Common myeloid progenitor, CD34-positive (primary cell): Measurements from ENCODE around the gene GNA12.

Experiments
- CTCF ChIA-PET: fragments of 350-600 bp; sonication (Branson Sonifier 250); formaldehyde crosslinking; loops from one replicate; lab custom pipeline; 2021; ENCODE audit warnings: antibody characterized with exemption; lab: Charles Lee
- POLR2A ChIA-PET: fragments of 350-600 bp; sonication (Branson Sonifier 250); formaldehyde crosslinking; loops from one replicate; lab custom pipeline; 2021; ENCODE audit warnings: antibody characterized with exemption; lab: Charles Lee
- DNase-seq, 3 donors: peaks; one replicate each; pipeline versions ENCODE4 v3.0.0 to v3.0.0-alpha.2; 2013
- H3K27ac ChIP-seq, 2 experiments: 1 replicate in 1 of 2; 2 replicates in 1 of 2; pipeline ENCODE4 v1.7.0; 2013; ENCODE audit warnings: inconsistent platforms in 2 of 2, low read length in 2 of 2, mild to moderate bottlenecking in 2 of 2, low read depth in 1 of 2, moderate library complexity in 1 of 2; ENCODE audit not compliant: severe bottlenecking in 2 of 2, insufficient read depth in 1 of 2, poor library complexity in 1 of 2
- H3K27me3 ChIP-seq, 5 experiments: replicated peaks in 2 of 5; 1 replicate in 3 of 5; 2 replicates in 2 of 5; pipeline versions ENCODE4 v1.6.1 to v1.7.0; 2013; ENCODE audit warnings: low read length in 4 of 5, mild to moderate bottlenecking in 2 of 5, moderate library complexity in 2 of 5, inconsistent platforms in 1 of 5; ENCODE audit not compliant: insufficient read depth in 5 of 5, control insufficient read depth in 4 of 5
- H3K36me3 ChIP-seq, 4 experiments: 1 replicate in 2 of 4; 2 replicates in 2 of 4; pipeline versions ENCODE4 v1.6.1 to v1.7.0; 2013; ENCODE audit warnings: low read length in 3 of 4, control low read depth in 1 of 4, mild to moderate bottlenecking in 1 of 4; ENCODE audit not compliant: control insufficient read depth in 4 of 4, insufficient read depth in 4 of 4
- H3K4me1 ChIP-seq, 4 experiments: 1 replicate in 3 of 4; 2 replicates in 1 of 4; pipeline versions ENCODE4 v1.6.1 to v1.7.1; 2013; ENCODE audit warnings: low read length in 3 of 4, mild to moderate bottlenecking in 3 of 4, control low read depth in 1 of 4, inconsistent platforms in 1 of 4, moderate library complexity in 1 of 4; ENCODE audit not compliant: control insufficient read depth in 4 of 4, insufficient read depth in 4 of 4; ENCODE audit errors: control extremely low read depth in 1 of 4
- H3K4me3 ChIP-seq, 7 experiments: 1 replicate in 4 of 7; 2 replicates in 3 of 7; pipeline versions ENCODE4 v1.5.1 to v1.7.0; 2013; ENCODE audit warnings: mild to moderate bottlenecking in 7 of 7, low read length in 6 of 7, moderate library complexity in 6 of 7, inconsistent platforms in 2 of 7, low read depth in 2 of 7, control low read depth in 1 of 7; ENCODE audit not compliant: insufficient read depth in 4 of 7, control insufficient read depth in 1 of 7; ENCODE audit errors: extremely low read depth in 1 of 7
- H3K9me3 ChIP-seq, 5 experiments: 1 replicate in 4 of 5; 2 replicates in 1 of 5; pipeline versions ENCODE4 v1.6.1 to v1.7.1; 2013; ENCODE audit warnings: low read length in 4 of 5, mild to moderate bottlenecking in 2 of 5, inconsistent platforms in 1 of 5, low read depth in 1 of 5, moderate library complexity in 1 of 5; ENCODE audit not compliant: control insufficient read depth in 4 of 5, insufficient read depth in 2 of 5; ENCODE audit errors: control extremely low read depth in 1 of 5
- WGBS: methylation state at CpG from one replicate; pipeline ENCODE4 v1.1.5; 2013; ENCODE audit not compliant: insufficient coverage; 5-methylcytosine and 5-hydroxymethylcytosine counted together

GNA12 gene

DNA sequence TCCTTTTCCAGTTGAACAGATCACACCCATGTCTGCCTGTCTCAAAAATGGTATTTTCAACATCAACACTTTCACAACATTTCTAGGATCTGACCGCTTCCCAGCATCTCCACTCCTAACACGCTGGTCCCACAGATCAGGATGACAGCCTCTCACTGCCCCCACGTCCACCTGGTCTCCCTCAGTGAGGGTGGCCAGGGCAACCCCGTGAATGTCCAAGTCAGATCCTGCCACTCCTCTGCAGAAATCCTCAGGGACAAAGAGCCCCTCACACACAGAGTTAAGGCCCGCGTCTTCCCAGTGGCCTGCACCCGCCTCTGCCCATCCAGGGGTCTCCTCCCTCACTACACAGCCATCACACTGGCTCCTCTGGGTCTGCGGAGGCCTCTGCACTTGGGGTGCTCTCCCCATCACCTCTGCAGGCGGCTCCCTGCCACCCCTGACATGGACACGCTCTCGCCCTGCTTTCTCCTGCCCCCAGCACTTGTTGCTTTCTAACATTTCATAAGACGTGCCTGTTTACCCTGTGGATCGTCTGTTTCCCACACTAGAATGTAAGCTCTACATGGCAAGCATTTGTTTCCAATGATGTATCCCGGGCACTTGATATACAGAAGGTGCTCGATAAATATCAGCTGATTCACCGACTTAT lies 20.0 kb downstream of the GNA12 start:
- Histone ChIP-seq H3K4me3 (no peak overlapping the region), H3K36me3 (peaks cover 0 to 19% (median 0%) of the 10 kb centered on the region in 4 experiments), H3K27ac (no peak overlapping the region), H3K9me3 (no peaks in the 10 kb centered on the region), H3K27me3 (no peaks in the 10 kb centered on the region), H3K4me1 (peaks cover 5 to 43% (median 38%) of the 10 kb centered on the region in 4 experiments)
- POLR2A ChIA-PET, result interaction anchor here (0.7 kb wide), 1 partner anchor 37 kb away, joined by 3 read pairs; no protein-coding TSS in a partner anchor
- CTCF ChIA-PET, result interaction anchor here (0.9 to 2.8 kb wide), 5 partner anchors 9 to 67 kb away, joined by 3 to 11 read pairs (median 4); no protein-coding TSS in a partner anchor
- no peak for DNase-seq
- 93% methylated on average over 13 of the region's 16 CpGs for WGBS

DNA sequence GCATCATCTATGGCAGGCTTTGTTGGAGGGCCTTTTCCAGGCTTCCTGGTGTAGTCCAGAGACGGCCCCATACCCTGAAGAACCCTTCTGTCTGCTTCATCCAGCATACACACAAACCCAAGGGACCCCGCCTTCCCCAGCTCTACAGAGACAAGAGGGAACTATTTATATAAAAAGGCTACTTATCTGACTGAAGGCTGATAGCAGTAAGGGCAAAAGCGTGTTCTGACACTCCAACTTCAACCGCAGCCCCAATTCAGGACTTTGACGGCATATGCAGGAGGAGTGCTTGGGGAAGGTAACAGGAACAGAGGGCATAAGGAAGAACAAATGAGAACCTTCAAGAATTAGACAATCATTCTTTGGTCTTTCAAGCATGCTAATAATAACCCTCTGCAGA lies 21.0 kb downstream of the GNA12 start:
- ChIA-PET CTCF (interaction anchor here (0.6 to 1.3 kb wide), 4 partner anchors 8 to 43 kb away, joined by 3 to 5 read pairs (median 4); no protein-coding TSS in a partner anchor), POLR2A (no interaction called here)
- peaks cover 0 to 16% (median 0%) of the 10 kb centered on the region in 4 experiments for H3K36me3 ChIP-seq
- peaks cover 5 to 43% (median 36%) of the 10 kb centered on the region in 4 experiments for H3K4me1 ChIP-seq
- no peaks in the 10 kb centered on the region for H3K27me3 ChIP-seq
- no peak overlapping the region for H3K27ac ChIP-seq
- WGBS, result 100% methylated on average over 3 of the region's 5 CpGs
- DNase-seq, result no peak
- no peaks in the 10 kb centered on the region for H3K9me3 ChIP-seq
- no peak overlapping the region for H3K4me3 ChIP-seq

DNA sequence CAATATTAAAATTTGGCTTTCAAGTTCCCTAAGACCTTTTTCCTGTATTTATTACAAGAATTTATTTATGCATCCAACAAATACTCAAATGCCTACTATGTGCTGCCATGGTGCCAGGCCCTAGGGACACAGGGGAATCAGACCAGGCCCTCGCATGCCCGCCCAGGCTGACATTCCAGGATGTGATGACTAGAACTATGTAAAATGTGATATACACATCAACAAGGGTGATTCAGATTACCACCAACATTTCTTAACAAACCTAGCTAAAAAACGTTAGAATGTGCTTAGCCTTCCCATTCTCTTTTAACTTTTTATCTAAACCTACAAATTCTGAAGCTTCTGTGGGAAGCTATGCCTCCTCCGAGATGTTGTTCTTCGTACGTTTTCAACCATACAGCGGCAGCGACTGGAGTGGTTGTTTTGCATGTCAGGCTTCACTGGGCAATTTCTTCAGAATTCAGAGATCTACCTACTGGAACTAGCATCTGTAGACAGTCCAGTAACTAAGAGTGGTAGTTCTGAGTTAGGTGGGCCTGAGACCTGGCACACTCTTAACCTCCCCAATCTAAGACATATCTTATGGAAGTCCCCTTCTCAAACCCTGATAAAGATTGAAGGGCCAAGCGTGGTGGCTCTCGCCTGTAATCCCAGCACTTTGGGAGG lies 22.1 kb downstream of the GNA12 start:
- Histone ChIP-seq H3K27me3 (no peaks in the 10 kb centered on the region), H3K27ac (no peak overlapping the region), H3K9me3 (no peaks in the 10 kb centered on the region), H3K4me1 (peaks cover 5 to 37% (median 33%) of the 10 kb centered on the region in 4 experiments), H3K36me3 (peaks cover 0 to 11% (median 0%) of the 10 kb centered on the region in 4 experiments), H3K4me3 (no peak overlapping the region)
- WGBS, result 96% methylated on average over 7 of the region's 10 CpGs
- DNase-seq, result no peak
- CTCF ChIA-PET, result interaction anchor here (0.9 to 1.5 kb wide), 4 partner anchors 10 to 98 kb away, joined by 3 to 8 read pairs (median 4); no protein-coding TSS in a partner anchor
- POLR2A ChIA-PET, result interaction anchor here (0.8 kb wide), 1 partner anchor 36 kb away, joined by 3 read pairs; no protein-coding TSS in a partner anchor

DNA sequence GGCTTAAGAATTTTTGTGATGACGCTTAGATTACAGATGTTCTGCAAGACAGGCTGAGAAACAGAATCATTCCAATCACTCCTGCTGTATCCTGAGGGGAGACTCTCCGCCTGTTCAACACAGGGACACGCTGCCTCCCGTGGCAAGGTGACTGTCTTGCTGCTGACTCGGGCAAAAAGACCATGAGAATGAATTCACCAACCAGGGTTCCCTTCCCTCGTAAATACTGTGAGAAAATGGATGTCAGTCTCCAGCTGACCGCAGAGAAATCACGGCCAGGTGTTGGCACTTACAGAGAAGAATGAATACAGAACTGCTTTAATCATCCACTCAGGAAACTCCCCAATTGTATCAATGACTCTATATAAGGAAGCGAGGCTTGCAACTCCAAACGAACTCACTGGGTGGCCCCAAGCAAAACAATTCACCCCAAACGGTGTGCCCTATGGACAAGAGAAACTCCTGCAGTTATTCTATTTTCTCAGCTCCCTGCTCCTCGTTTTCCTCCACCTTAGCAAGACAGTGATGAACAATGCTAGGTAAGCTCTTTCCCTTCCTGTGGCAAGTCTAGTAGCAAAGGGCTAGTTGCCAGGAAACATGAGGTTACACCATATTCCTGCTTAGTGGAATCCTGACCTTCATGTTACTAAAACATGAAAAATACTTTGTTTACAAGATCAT lies 22.8 kb downstream of the GNA12 start:
- Histone ChIP-seq H3K27ac (no peak overlapping the region), H3K27me3 (no peaks in the 10 kb centered on the region), H3K4me1 (peaks cover 5 to 37% (median 31%) of the 10 kb centered on the region in 4 experiments), H3K4me3 (no peak overlapping the region), H3K36me3 (peaks cover 0 to 7% (median 0%) of the 10 kb centered on the region in 4 experiments), H3K9me3 (no peaks in the 10 kb centered on the region)
- whole genome bisulfite sequencing, result 61% methylated on average over 10 of the region's 12 CpGs
- ChIA-PET POLR2A (interaction anchor here (0.8 kb wide), 1 partner anchor 36 kb away, joined by 3 read pairs; no protein-coding TSS in a partner anchor), CTCF (interaction anchor here (0.9 to 1.5 kb wide), 4 partner anchors 11 to 97 kb away, joined by 3 to 8 read pairs (median 3); no protein-coding TSS in a partner anchor)
- DNase-seq, result peak in 2 of 3 donors; percentile 49 to 60

DNA sequence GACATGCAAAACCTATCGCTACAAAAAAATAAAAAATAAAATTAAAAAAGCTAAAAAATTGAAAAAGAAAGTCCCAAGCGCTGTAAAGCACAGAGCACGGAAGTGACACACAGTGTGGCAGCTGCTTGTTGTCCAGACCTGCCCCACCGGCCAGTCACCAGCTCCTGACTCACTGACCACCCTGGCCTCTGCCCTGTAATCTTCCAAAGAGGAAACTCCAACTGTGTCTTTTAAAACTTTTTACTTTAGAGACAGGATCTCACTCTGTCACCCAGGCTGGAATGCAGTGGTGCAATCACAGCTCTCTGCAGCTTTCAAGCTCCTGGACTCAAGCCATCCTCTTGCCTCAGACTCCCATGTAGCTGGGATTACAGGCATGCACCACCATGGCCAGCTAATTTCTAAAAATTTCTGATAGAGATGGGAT lies 23.6 kb downstream of the GNA12 start:
- no peak overlapping the region for H3K27ac ChIP-seq
- H3K4me1 ChIP-seq, result peaks cover 4 to 33% (median 27%) of the 10 kb centered on the region in 4 experiments
- CTCF ChIA-PET, result interaction anchor here (0.6 to 1.3 kb wide), 4 partner anchors 9 to 35 kb away, joined by 3 to 4 read pairs (median 3); no protein-coding TSS in a partner anchor
- peaks cover 0 to 8% (median 0%) of the 10 kb centered on the region in 4 experiments for H3K36me3 ChIP-seq
- no peaks in the 10 kb centered on the region for H3K27me3 ChIP-seq
- POLR2A ChIA-PET, result interaction anchor here (0.6 to 0.7 kb wide), 2 partner anchors 90 to 94 kb away, joined by 3 read pairs; no protein-coding TSS in a partner anchor
- H3K4me3 ChIP-seq, result no peak overlapping the region
- H3K9me3 ChIP-seq, result no peaks in the 10 kb centered on the region
- WGBS, result 97% methylated on average over 3 of the region's 4 CpGs
- no peak for DNase-seq

DNA sequence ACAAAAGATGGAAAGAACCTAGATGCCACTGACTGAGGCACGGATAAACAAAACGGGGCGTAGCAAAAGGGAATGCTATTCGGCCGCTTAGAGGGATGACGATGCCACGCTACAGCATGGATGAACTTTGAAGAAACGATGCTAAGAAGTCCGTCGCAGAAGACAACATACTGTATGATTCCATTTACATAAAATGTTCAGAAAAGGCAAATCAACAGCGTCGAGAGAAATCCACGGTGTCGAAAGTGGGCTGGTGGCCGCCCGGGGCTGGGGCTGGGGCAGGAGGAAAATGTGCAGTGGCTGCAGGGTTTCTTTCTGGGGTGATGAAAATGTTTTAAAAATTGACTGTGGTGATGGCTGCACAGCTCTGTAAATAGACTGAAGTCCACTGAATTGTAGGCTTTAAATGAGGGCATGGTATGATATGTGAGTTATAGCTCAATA lies 24.1 kb downstream of the GNA12 start:
- ChIA-PET CTCF (interaction anchor here (0.9 to 1.3 kb wide), 4 partner anchors 8 to 85 kb away, joined by 3 to 4 read pairs (median 4); no protein-coding TSS in a partner anchor), POLR2A (interaction anchor here (0.7 kb wide), 1 partner anchor 89 kb away, joined by 3 read pairs; no protein-coding TSS in a partner anchor)
- no peak for DNase-seq
- Histone ChIP-seq H3K36me3 (peaks cover 0 to 13% (median 0%) of the 10 kb centered on the region in 4 experiments), H3K9me3 (no peaks in the 10 kb centered on the region), H3K4me3 (no peak overlapping the region), H3K4me1 (peaks cover 2 to 28% (median 24%) of the 10 kb centered on the region in 4 experiments), H3K27ac (no peak overlapping the region), H3K27me3 (no peaks in the 10 kb centered on the region)
- 98% methylated on average over 10 of the region's 16 CpGs for WGBS
